H9 (cell line): ENCODE data around the gene CDSN. TPM values are rescaled to one million over a fixed set of nuclear protein-coding genes. Genes with fewer than 3 reads are reported as not detected.

Source experiments
- DNase-seq: peaks from one replicate; pipeline ENCODE4 v3.0.0-alpha.2; 2017
- H2AFZ ChIP-seq: one replicate; pipeline ENCODE4 v1.6.1; 2013; ENCODE audit warnings: mild to moderate bottlenecking, low read length, control low read depth, moderate library complexity
- H2AK5ac ChIP-seq: 2 replicates; pipeline ENCODE4 v1.6.1; 2013; ENCODE audit warnings: low read length, control low read depth, mixed read lengths; ENCODE audit not compliant: insufficient read length
- H2BK120ac ChIP-seq: one replicate; pipeline ENCODE4 v1.6.1; 2013; ENCODE audit warnings: low read depth, mild to moderate bottlenecking, low read length, control low read depth, inconsistent platforms; ENCODE audit not compliant: poor library complexity, severe bottlenecking
- H2BK12ac ChIP-seq: 2 replicates; pipeline ENCODE4 v1.6.1; 2013; ENCODE audit warnings: low read length, control low read depth, mixed read lengths, low read depth; ENCODE audit not compliant: insufficient read length
- H2BK15ac ChIP-seq: 2 replicates; pipeline ENCODE4 v1.6.1; 2013; ENCODE audit warnings: low read depth, low read length, control low read depth
- H2BK20ac ChIP-seq: one replicate; pipeline ENCODE4 v1.6.1; 2013; ENCODE audit warnings: low read depth, mild to moderate bottlenecking, low read length, control low read depth, inconsistent platforms; ENCODE audit not compliant: poor library complexity, severe bottlenecking
- H2BK5ac ChIP-seq: 2 replicates; pipeline ENCODE4 v1.6.1; 2013; ENCODE audit warnings: low read length, control low read depth, mixed read lengths; ENCODE audit not compliant: insufficient read length
- H3K14ac ChIP-seq: 2 replicates; pipeline ENCODE4 v1.6.1; 2013; ENCODE audit warnings: low read length, control low read depth; ENCODE audit not compliant: insufficient read depth
- H3K18ac ChIP-seq: 2 replicates; pipeline ENCODE4 v1.6.1; 2013; ENCODE audit warnings: low read depth, mild to moderate bottlenecking, mixed read lengths, low read length, control low read depth; ENCODE audit not compliant: insufficient read length
- H3K23ac ChIP-seq: 2 replicates; pipeline ENCODE4 v1.6.1; 2013; ENCODE audit warnings: low read length, control low read depth, mixed read lengths, low read depth; ENCODE audit not compliant: insufficient read length
- H3K23me2 ChIP-seq: 2 replicates; pipeline ENCODE4 v1.6.1; 2013; ENCODE audit warnings: low read depth, mild to moderate bottlenecking, mixed read lengths, low read length, control low read depth; ENCODE audit not compliant: insufficient read length, poor library complexity, severe bottlenecking
- H3K27ac ChIP-seq: 2 replicates; pipeline ENCODE4 v1.5.1; 2013; ENCODE audit warnings: low read length, control low read depth, mixed read lengths, low read depth; ENCODE audit not compliant: insufficient read length
- H3K27me3 ChIP-seq: 2 replicates; pipeline ENCODE4 v1.6.1; 2013; ENCODE audit warnings: low read length, control low read depth, inconsistent platforms; ENCODE audit not compliant: insufficient read depth
- H3K4ac ChIP-seq: 2 replicates; pipeline ENCODE4 v1.6.1; 2013; ENCODE audit warnings: low read depth, mild to moderate bottlenecking, control low read depth, inconsistent platforms, low read length, moderate library complexity
- H3K4me1 ChIP-seq: 2 replicates; pipeline ENCODE4 v1.6.1; 2013; ENCODE audit warnings: low read length, control low read depth, inconsistent platforms; ENCODE audit not compliant: insufficient read depth
- H3K4me2 ChIP-seq: 2 replicates; pipeline ENCODE4 v1.6.1; 2013; ENCODE audit warnings: low read length, control low read depth, mixed read lengths; ENCODE audit not compliant: insufficient read length, insufficient read depth
- H3K56ac ChIP-seq: 2 replicates; pipeline ENCODE4 v1.6.1; 2013; ENCODE audit warnings: low read depth, mild to moderate bottlenecking, mixed read lengths, low read length, control low read depth; ENCODE audit not compliant: insufficient read length
- H3K79me1 ChIP-seq: 2 replicates; pipeline ENCODE4 v1.6.1; 2013; ENCODE audit warnings: low read depth, mild to moderate bottlenecking, moderate library complexity, low read length, control low read depth, inconsistent platforms; ENCODE audit not compliant: insufficient read depth, poor library complexity, severe bottlenecking
- H3K79me2 ChIP-seq: 2 replicates; pipeline ENCODE4 v1.6.1; 2013; ENCODE audit warnings: low read length, control low read depth, inconsistent platforms; ENCODE audit not compliant: insufficient read depth
- H3K9ac ChIP-seq: 2 replicates; pipeline ENCODE4 v1.6.1; 2013; ENCODE audit warnings: low read length, control low read depth, mixed read lengths; ENCODE audit not compliant: insufficient read length; ENCODE audit errors: extremely low read depth
- H3K9me3 ChIP-seq: one replicate; pipeline ENCODE4 v1.6.1; 2013; ENCODE audit warnings: low read depth, low read length, inconsistent platforms; ENCODE audit not compliant: control insufficient read depth
- H3T11ph ChIP-seq: one replicate; pipeline ENCODE4 v1.6.1; 2013; ENCODE audit warnings: mild to moderate bottlenecking, low read length, control low read depth, inconsistent platforms
- H4K20me1 ChIP-seq: one replicate; pipeline ENCODE4 v1.6.1; 2013; ENCODE audit not compliant: control insufficient read depth, insufficient read length, insufficient read depth
- H4K5ac ChIP-seq: 2 replicates; pipeline ENCODE4 v1.6.1; 2013; ENCODE audit warnings: low read depth, mild to moderate bottlenecking, mixed read lengths, low read length, control low read depth; ENCODE audit not compliant: insufficient read length
- H4K8ac ChIP-seq: replicated peaks from 2 replicates; pipeline ENCODE4 v1.6.1; 2013; ENCODE audit warnings: low read length, control low read depth, mixed read lengths, low read depth; ENCODE audit not compliant: insufficient read length
- H4K91ac ChIP-seq: 2 replicates; pipeline ENCODE4 v1.6.1; 2013; ENCODE audit warnings: low read depth, mild to moderate bottlenecking, moderate library complexity, mixed read lengths, low read length, control low read depth; ENCODE audit not compliant: insufficient read length
- H3K27ac Mint-ChIP-seq, 3 experiments: 2 replicates in 2 of 3; 3 replicates in 1 of 3; pipeline ENCODE4 v1.8.0; 2020 to 2021; ENCODE audit warnings: mixed read lengths in 3 of 3, mild to moderate bottlenecking in 1 of 3, moderate library complexity in 1 of 3
- H3K27me3 Mint-ChIP-seq: 2 replicates; pipeline ENCODE4 v1.8.0; 2021; ENCODE audit warnings: low read depth, mild to moderate bottlenecking, moderate library complexity, mixed read lengths
- H3K36me3 Mint-ChIP-seq, 3 experiments: 2 replicates in 2 of 3; 3 replicates in 1 of 3; pipeline ENCODE4 v1.8.0; 2020 to 2021; ENCODE audit warnings: low read depth in 3 of 3, mixed read lengths in 3 of 3; ENCODE audit not compliant: insufficient read depth in 1 of 3
- H3K4me1 Mint-ChIP-seq, 2 experiments: 2 replicates each; pipeline ENCODE4 v1.8.0; 2020; ENCODE audit warnings: mixed read lengths in 2 of 2
- H3K4me3 Mint-ChIP-seq, 2 experiments: 2 replicates in 1 of 2; 3 replicates in 1 of 2; pipeline ENCODE4 v1.8.0; 2020 to 2021; ENCODE audit warnings: mild to moderate bottlenecking in 2 of 2, mixed read lengths in 2 of 2, moderate library complexity in 1 of 2
- H3K9me3 Mint-ChIP-seq, 2 experiments: 2 replicates in 1 of 2; 3 replicates in 1 of 2; pipeline ENCODE4 v1.8.0; 2020; ENCODE audit warnings: mild to moderate bottlenecking in 2 of 2, mixed read lengths in 2 of 2, moderate library complexity in 1 of 2
- CTCF ChIP-seq: fragments of 200-600 bp; sonication (generic); conservative IDR thresholded peaks from 3 replicates; pipeline ENCODE4 v1.8.0; 2021; ENCODE audit warnings: antibody characterized with exemption, mild to moderate bottlenecking
- WGBS: extraction: QIAGEN DNeasy Blood & Tissue Kit; methylation state at CpG from one replicate; pipeline ENCODE4 v1.1.7; 2013; ENCODE audit warnings: missing lambda C conversion rate, low lambda C conversion rate, mixed read lengths; ENCODE audit not compliant: insufficient read length; ENCODE audit errors: extremely low coverage; 5-methylcytosine and 5-hydroxymethylcytosine counted together
- total RNA-seq: library from RNA; stranded (reverse); gene quantifications from 2 replicates; pipeline ENCODE4 v1.2.1, GENCODE V29; 2021

CDSN gene
- total RNA-seq, 1 experiment from 2014 or later, result not detected

- DNase-seq, result no peak
- Histone ChIP-seq H2BK12ac (no peak overlapping the region), H3K23me2 (no peaks in the 10 kb centered on the region), H2AK5ac (no peak overlapping the region), H3K4me1 (peaks cover 14% of the 10 kb centered on the region; the same call in 1 of the 2 replicates), H3K79me2 (no peaks in the 10 kb centered on the region), H3K18ac (no peak overlapping the region), H3K23ac (no peak overlapping the region), H3K4me2 (no peak overlapping the region), H2BK120ac (no peak overlapping the region), H4K91ac (no peak overlapping the region), H3K56ac (no peak overlapping the region), H3K9ac (no peak overlapping the region), H4K20me1 (no peaks in the 10 kb centered on the region), H2BK15ac (no peak overlapping the region), H4K8ac (no peak overlapping the region), H2BK20ac (no peak overlapping the region), H3K27ac (no peak overlapping the region), H4K5ac (no peak overlapping the region), H2AFZ (no peak overlapping the region), H3K9me3 (no peaks in the 10 kb centered on the region), H3K27me3 (no peaks in the 10 kb centered on the region; the same call in 1 of the 2 replicates), H3T11ph (no peak overlapping the region), H3K14ac (no peak overlapping the region), H2BK5ac (no peak overlapping the region), H3K79me1 (no peaks in the 10 kb centered on the region), H3K4ac (no peak overlapping the region)
- no peaks in the 10 kb centered on the region for H3K36me3 Mint-ChIP-seq
- H3K4me3 Mint-ChIP-seq, result no peak overlapping the region
- no peaks in the 10 kb centered on the region; a peak in 1 of 5 replicates for H3K9me3 Mint-ChIP-seq
- peaks cover 46 to 52% of the 10 kb centered on the region in 2 experiments for H3K4me1 Mint-ChIP-seq
- H3K27ac Mint-ChIP-seq, result no peak overlapping the region
- peaks cover 70% of the 10 kb centered on the region for H3K27me3 Mint-ChIP-seq
- WGBS, result no CpG with 5 or more reads among the region's 13 CpGs
- no peak for TF ChIP-seq CTCF
Observed at GRCh38 chr6:31111712-31112111, 8.5 kb downstream of the CDSN start.
